OCI-LY7 (cell line): ENCODE measurements around the gene SLC16A11. TPM values are rescaled to one million over a fixed set of nuclear protein-coding genes. Genes with fewer than 3 reads are reported as not detected.

Source experiments
- BruUV-seq: library from RNA; stranded (reverse); fragments of 400-500 nt; replicated peaks from 2 replicates; lab custom pipeline; 2021; lab: Mats Ljungman, UMichigan
- CTCF ChIA-PET: fragments of 300-600 bp; sonication (Branson Sonifier 250); formaldehyde crosslinking; loops from one replicate; lab custom pipeline; 2022; ENCODE audit warnings: antibody characterized with exemption; ENCODE audit not compliant: unreplicated experiment; lab: Charles Lee
- POLR2A ChIA-PET: fragments of 300-600 bp; sonication (Branson Sonifier 250); formaldehyde crosslinking; loops from one replicate; lab custom pipeline; 2022; ENCODE audit warnings: antibody characterized with exemption; lab: Charles Lee
- DNase-seq: peaks from one replicate; pipeline ENCODE4 v3.0.0-alpha.2; 2015; ENCODE audit warnings: low spot score
- H2AFZ ChIP-seq: fragments of 200-600 bp; sonication (generic), shearing (Covaris generic); 2 replicates; pipeline ENCODE4 v1.6.1; 2014; ENCODE audit warnings: mild to moderate bottlenecking, antibody characterized with exemption, low read length, moderate library complexity
- H3K27ac ChIP-seq: fragments of 200-600 bp; sonication (generic); 2 replicates; pipeline ENCODE4 v1.5.1; 2014; ENCODE audit warnings: mixed run types, low read depth, mild to moderate bottlenecking, moderate library complexity, low read length, inconsistent platforms; ENCODE audit not compliant: poor library complexity, severe bottlenecking
- H3K36me3 ChIP-seq: fragments of 200-600 bp; sonication (generic); 2 replicates; pipeline ENCODE4 v1.6.1; 2014; ENCODE audit warnings: mild to moderate bottlenecking, antibody characterized with exemption, low read length, moderate library complexity, mixed read lengths; ENCODE audit not compliant: insufficient read depth
- H3K4me1 ChIP-seq: fragments of 200-600 bp; sonication (generic); 2 replicates; pipeline ENCODE4 v1.5.1; 2014; ENCODE audit warnings: mild to moderate bottlenecking, low read length; ENCODE audit not compliant: insufficient read depth, poor library complexity, severe bottlenecking
- H3K4me2 ChIP-seq: fragments of 200-600 bp; sonication (generic); 2 replicates; pipeline ENCODE4 v1.6.1; 2014; ENCODE audit warnings: mild to moderate bottlenecking, low read length
- H3K4me3 ChIP-seq: fragments of 200-600 bp; sonication (generic); 2 replicates; pipeline ENCODE4 v1.5.1; 2014; ENCODE audit warnings: mild to moderate bottlenecking, low read depth, low read length; ENCODE audit not compliant: poor library complexity, severe bottlenecking
- H3K79me2 ChIP-seq: fragments of 200-600 bp; sonication (generic); 2 replicates; pipeline ENCODE4 v1.6.1; 2016; ENCODE audit warnings: low read depth, mild to moderate bottlenecking, low read length, moderate library complexity, mixed read lengths; ENCODE audit not compliant: insufficient read depth
- H3K9me2 ChIP-seq: fragments of 200-600 bp; sonication (generic); 2 replicates; pipeline ENCODE4 v1.6.1; 2016; ENCODE audit warnings: mild to moderate bottlenecking, low read length, mixed read lengths; ENCODE audit not compliant: insufficient read depth
- H3K9me3 ChIP-seq: fragments of 200-600 bp; sonication (generic); 2 replicates; pipeline ENCODE4 v1.6.1; 2014; ENCODE audit warnings: mild to moderate bottlenecking, mixed run types, low read length, mixed read lengths
- H4K20me1 ChIP-seq: fragments of 200-600 bp; sonication (generic); 2 replicates; pipeline ENCODE4 v1.6.1; 2014; ENCODE audit warnings: mild to moderate bottlenecking, antibody characterized with exemption, low read length, moderate library complexity, mixed read lengths; ENCODE audit not compliant: insufficient read depth
- CTCF ChIP-seq: fragments of 200-600 bp; sonication (generic); conservative IDR thresholded peaks from 2 replicates; pipeline ENCODE4 v1.5.1; 2014; ENCODE audit warnings: mild to moderate bottlenecking, antibody characterized with exemption, low read length, moderate library complexity, mixed read lengths
- EZH2phosphoT487 ChIP-seq: fragments of 200-600 bp; sonication (generic); IDR thresholded peaks from 2 replicates; pipeline ENCODE4 v1.6.1; 2018; ENCODE audit warnings: low read depth, borderline replicate concordance, mild to moderate bottlenecking, mixed run types, antibody characterized with exemption, low read length, moderate library complexity, mixed read lengths
- intact Hi-C: fragments of 100-400 bp; cut with micrococcal nuclease; formaldehyde crosslinking; loops from one replicate; pipeline ENCODE4 v1.10.0; 2022; ENCODE audit not compliant: unreplicated experiment
- total RNA-seq, 2 experiments: library from RNA; depleted of rRNA in 1 of 2; stranded (reverse); fragments of >200 nt in 1 of 2; shearing (Covaris generic) in 1 of 2; gene quantifications; 2 replicates each; pipeline ENCODE4 v1.2.3, GENCODE V29; 2014 to 2022

The SLC16A11 gene
- total RNA-seq, 2 experiments from 2014 or later, result not detected

DNA sequence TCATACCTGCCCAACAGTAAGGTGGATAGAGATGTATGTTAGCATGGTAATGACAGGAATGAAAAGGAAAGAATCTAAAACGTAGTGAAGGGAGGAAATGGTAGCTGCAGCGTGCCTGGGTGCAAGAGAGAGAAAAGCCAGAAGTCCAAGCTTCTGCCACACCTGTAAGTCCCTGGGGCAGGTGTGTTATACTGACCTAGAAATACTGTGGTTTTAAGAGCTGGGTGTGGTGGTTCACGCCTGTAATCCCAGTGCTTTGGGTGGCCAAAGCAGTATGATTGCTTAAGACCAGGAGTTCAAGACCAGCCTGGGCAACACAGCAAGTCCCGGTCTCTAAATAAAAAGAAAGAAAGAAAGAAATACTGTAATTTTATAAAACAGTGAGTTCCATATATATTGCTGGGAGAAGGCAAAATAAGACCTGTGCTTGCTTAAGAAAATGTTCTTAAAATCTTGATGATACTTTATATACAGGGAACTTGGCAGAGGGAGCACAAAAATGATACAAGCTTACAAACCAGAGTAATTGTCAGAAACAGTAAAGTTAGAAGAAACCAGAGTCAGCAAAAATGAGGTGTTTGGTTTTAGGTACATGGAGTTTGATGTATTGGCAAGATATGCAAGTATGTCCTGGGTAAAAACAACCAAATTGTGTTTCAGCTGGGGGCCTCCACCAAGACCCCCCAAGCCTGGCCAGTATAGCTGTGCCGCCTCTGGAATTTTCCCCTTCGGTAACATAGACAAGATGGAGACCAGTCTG lies 41.4 kb downstream of the SLC16A11 start:
- BruUV-seq, result no TSS peak
- no peaks in the 10 kb centered on the region for H3K79me2 ChIP-seq
- H3K9me2 ChIP-seq, result no peaks in the 10 kb centered on the region
- no peak overlapping the region for H2AFZ ChIP-seq
- no peaks in the 10 kb centered on the region for H3K9me3 ChIP-seq
- no peaks in the 10 kb centered on the region; the same call in 1 of the 2 replicates for H4K20me1 ChIP-seq
- no peaks in the 10 kb centered on the region for H3K4me1 ChIP-seq
- no peak overlapping the region for H3K4me3 ChIP-seq
- ChIA-PET CTCF (no interaction called here), POLR2A (interaction anchor here (0.9 kb wide), 1 partner anchor 9 kb away, joined by 3 read pairs; no protein-coding TSS in a partner anchor)
- intact Hi-C loops, result no loop called here
- no peak for TF ChIP-seq EZH2phosphoT487
- TF ChIP-seq CTCF, result no peak
- no peak overlapping the region for H3K27ac ChIP-seq
- no peak for DNase-seq
- peaks cover 36% of the 10 kb centered on the region for H3K36me3 ChIP-seq
- H3K4me2 ChIP-seq, result no peak overlapping the region

DNA sequence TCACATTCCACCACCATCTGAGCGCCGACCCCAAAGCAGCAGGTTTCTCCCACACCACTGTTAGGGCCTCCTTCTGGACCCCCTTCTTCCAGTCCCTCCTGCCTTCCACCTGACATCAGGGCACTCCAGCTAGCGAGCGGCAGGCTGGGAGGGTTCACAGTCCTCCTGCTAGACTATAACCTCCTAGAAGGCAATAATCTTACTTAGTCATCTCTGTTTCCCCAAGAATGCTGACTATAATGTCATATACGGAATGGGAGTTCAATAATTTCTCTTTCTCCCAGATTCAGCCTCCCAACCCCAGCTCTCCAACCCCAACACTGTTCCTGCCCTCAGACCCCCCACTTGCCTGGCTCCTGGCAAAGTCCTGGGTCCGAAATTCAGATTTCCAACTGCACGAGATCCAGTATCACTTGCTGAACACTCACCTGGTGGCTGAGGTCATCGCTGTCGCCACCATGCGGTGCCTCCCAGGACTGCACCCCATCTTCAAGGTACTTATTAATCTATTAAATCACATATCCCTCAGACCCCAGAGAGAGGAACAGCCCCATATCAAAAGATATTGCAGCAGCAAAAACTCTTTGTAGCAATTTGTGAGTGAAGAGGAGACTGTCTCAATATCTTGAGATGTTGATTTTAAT lies 42.5 kb downstream of the SLC16A11 start:
- Histone ChIP-seq H3K4me2 (no peak overlapping the region), H4K20me1 (no peaks in the 10 kb centered on the region; the same call in 1 of the 2 replicates), H3K36me3 (peaks cover 36% of the 10 kb centered on the region), H3K27ac (no peak overlapping the region), H3K4me3 (no peak overlapping the region), H3K9me3 (no peaks in the 10 kb centered on the region), H3K79me2 (no peaks in the 10 kb centered on the region), H2AFZ (no peak overlapping the region), H3K9me2 (no peaks in the 10 kb centered on the region), H3K4me1 (no peaks in the 10 kb centered on the region)
- POLR2A ChIA-PET, result no interaction called here
- CTCF ChIA-PET, result no interaction called here
- no TSS peak for BruUV-seq
- TF ChIP-seq CTCF, result peak; percentile 62
- no peak for TF ChIP-seq EZH2phosphoT487
- no peak for DNase-seq
- intact Hi-C loops, result no loop called here
